GM12891 (cell line): ENCODE data around the gene ZNF518A.

Source experiments
- POLR2A ChIP-seq: IDR thresholded peaks from 2 replicates; pipeline ENCODE4 v1.6.1; 2011; ENCODE audit warnings: low read depth, low read length, control low read depth
- POLR2AphosphoS5 ChIP-seq: IDR thresholded peaks from 2 replicates; pipeline ENCODE4 v1.6.1; 2011; ENCODE audit warnings: low read depth, low read length, control low read depth
- SPI1 ChIP-seq: IDR thresholded peaks from 2 replicates; pipeline ENCODE4 v1.6.1; 2011; ENCODE audit warnings: low read depth, low read length, control low read depth
- TAF1 ChIP-seq: IDR thresholded peaks from 2 replicates; pipeline ENCODE4 v1.6.1; 2011; ENCODE audit warnings: low read depth, low read length, control low read depth

- TF ChIP-seq POLR2A (no peak), SPI1 (no peak), TAF1 (no peak), POLR2AphosphoS5 (no peak)
Measured at GRCh38 chr10:96188421-96188820, 58.3 kb downstream of the ZNF518A start.
